ENCODE results near the gene HADHB. TPM values are rescaled to one million over a fixed set of nuclear protein-coding genes. Genes with fewer than 3 reads are reported as not detected.

Gene HADHB
- total RNA-seq, 1 donor from 2014 or later = 101 TPM

- Mint-ChIP-seq H3K36me3 (ENCODE audit: low read depth, unreplicated experiment) (peaks cover 6% of the 10 kb centered on the region), H3K27ac (ENCODE audit: unreplicated experiment) (no peak overlapping the region), H3K27me3 (ENCODE audit: unreplicated experiment) (peaks cover 4% of the 10 kb centered on the region), H3K4me3 (ENCODE audit: unreplicated experiment) (no peak overlapping the region), H3K4me1 (ENCODE audit: unreplicated experiment) (no peaks in the 10 kb centered on the region), H3K9me3 (ENCODE audit: unreplicated experiment) (no peaks in the 10 kb centered on the region)
- no peak for TF ChIP-seq CTCF (IDR thresholded peaks at IDR 0.05; ENCODE audit: unreplicated experiment)
- no peak for DNase-seq (ENCODE audit: low spot score)
Observed at GRCh38 chr2:26309921-26310320, 65.2 kb downstream of the HADHB start.

GRCh38 chr2:26312471-26312870 lies 67.7 kb downstream of the HADHB start:
- Mint-ChIP-seq H3K27ac (ENCODE audit: unreplicated experiment) (no peak overlapping the region), H3K9me3 (ENCODE audit: unreplicated experiment) (no peaks in the 10 kb centered on the region), H3K4me1 (ENCODE audit: unreplicated experiment) (peaks cover 15% of the 10 kb centered on the region), H3K36me3 (ENCODE audit: low read depth, unreplicated experiment) (peaks cover 6% of the 10 kb centered on the region), H3K27me3 (ENCODE audit: unreplicated experiment) (peaks cover 11% of the 10 kb centered on the region), H3K4me3 (ENCODE audit: unreplicated experiment) (no peak overlapping the region)
- no peak for DNase-seq (ENCODE audit: low spot score)
- no peak for TF ChIP-seq CTCF (IDR thresholded peaks at IDR 0.05; ENCODE audit: unreplicated experiment)

- Mint-ChIP-seq H3K27ac (ENCODE audit: unreplicated experiment) (no peak overlapping the region), H3K27me3 (ENCODE audit: unreplicated experiment) (peaks cover 11% of the 10 kb centered on the region), H3K36me3 (ENCODE audit: low read depth, unreplicated experiment) (peaks cover 6% of the 10 kb centered on the region), H3K4me3 (ENCODE audit: unreplicated experiment) (no peak overlapping the region), H3K9me3 (ENCODE audit: unreplicated experiment) (no peaks in the 10 kb centered on the region), H3K4me1 (ENCODE audit: unreplicated experiment) (peaks cover 22% of the 10 kb centered on the region)
- no peak for DNase-seq (ENCODE audit: low spot score)
- no peak for TF ChIP-seq CTCF (IDR thresholded peaks at IDR 0.05; ENCODE audit: unreplicated experiment)
Observed at GRCh38 chr2:26313446-26313845, 68.7 kb downstream of the HADHB start.

- no peak for TF ChIP-seq CTCF (IDR thresholded peaks at IDR 0.05; ENCODE audit: unreplicated experiment)
- H3K9me3 Mint-ChIP-seq (ENCODE audit: unreplicated experiment) = no peaks in the 10 kb centered on the region
- no peak overlapping the region for H3K27ac Mint-ChIP-seq (ENCODE audit: unreplicated experiment)
- H3K36me3 Mint-ChIP-seq (ENCODE audit: low read depth, unreplicated experiment) = peaks cover 6% of the 10 kb centered on the region
- DNase-seq (ENCODE audit: low spot score) = no peak
- peaks cover 28% of the 10 kb centered on the region for H3K4me1 Mint-ChIP-seq (ENCODE audit: unreplicated experiment)
- peaks cover 11% of the 10 kb centered on the region for H3K27me3 Mint-ChIP-seq (ENCODE audit: unreplicated experiment)
- no peak overlapping the region for H3K4me3 Mint-ChIP-seq (ENCODE audit: unreplicated experiment)
Observed at GRCh38 chr2:26314243-26314642, 69.5 kb downstream of the HADHB start.

- H3K36me3 Mint-ChIP-seq (ENCODE audit: low read depth, unreplicated experiment) = peaks cover 6% of the 10 kb centered on the region
- H3K4me1 Mint-ChIP-seq (ENCODE audit: unreplicated experiment) = peaks cover 28% of the 10 kb centered on the region
- no peak overlapping the region for H3K27ac Mint-ChIP-seq (ENCODE audit: unreplicated experiment)
- H3K9me3 Mint-ChIP-seq (ENCODE audit: unreplicated experiment) = no peaks in the 10 kb centered on the region
- TF ChIP-seq CTCF (IDR thresholded peaks at IDR 0.05; ENCODE audit: unreplicated experiment) = no peak
- H3K27me3 Mint-ChIP-seq (ENCODE audit: unreplicated experiment) = peaks cover 9% of the 10 kb centered on the region
- DNase-seq (ENCODE audit: low spot score) = no peak
- H3K4me3 Mint-ChIP-seq (ENCODE audit: unreplicated experiment) = no peak overlapping the region
Observed at GRCh38 chr2:26316041-26316440, 71.3 kb downstream of the HADHB start.
